C4-2B (cell line): ENCODE results near the gene ZNRF4.

ENCODE experiments used
- H3K27ac ChIP-seq: fragments of 450-650 bp; 2 replicates; pipeline ENCODE4 v1.5.1; 2017
- CTCF ChIP-seq: fragments of 450-650 bp; conservative IDR thresholded peaks from 2 replicates; pipeline ENCODE4 v1.5.1; 2017; ENCODE audit warnings: mild to moderate bottlenecking
- ZFX ChIP-seq: fragments of 450-650 bp; IDR thresholded peaks from 2 replicates; pipeline ENCODE4 v1.6.1; 2017

The ZNRF4 gene

DNA sequence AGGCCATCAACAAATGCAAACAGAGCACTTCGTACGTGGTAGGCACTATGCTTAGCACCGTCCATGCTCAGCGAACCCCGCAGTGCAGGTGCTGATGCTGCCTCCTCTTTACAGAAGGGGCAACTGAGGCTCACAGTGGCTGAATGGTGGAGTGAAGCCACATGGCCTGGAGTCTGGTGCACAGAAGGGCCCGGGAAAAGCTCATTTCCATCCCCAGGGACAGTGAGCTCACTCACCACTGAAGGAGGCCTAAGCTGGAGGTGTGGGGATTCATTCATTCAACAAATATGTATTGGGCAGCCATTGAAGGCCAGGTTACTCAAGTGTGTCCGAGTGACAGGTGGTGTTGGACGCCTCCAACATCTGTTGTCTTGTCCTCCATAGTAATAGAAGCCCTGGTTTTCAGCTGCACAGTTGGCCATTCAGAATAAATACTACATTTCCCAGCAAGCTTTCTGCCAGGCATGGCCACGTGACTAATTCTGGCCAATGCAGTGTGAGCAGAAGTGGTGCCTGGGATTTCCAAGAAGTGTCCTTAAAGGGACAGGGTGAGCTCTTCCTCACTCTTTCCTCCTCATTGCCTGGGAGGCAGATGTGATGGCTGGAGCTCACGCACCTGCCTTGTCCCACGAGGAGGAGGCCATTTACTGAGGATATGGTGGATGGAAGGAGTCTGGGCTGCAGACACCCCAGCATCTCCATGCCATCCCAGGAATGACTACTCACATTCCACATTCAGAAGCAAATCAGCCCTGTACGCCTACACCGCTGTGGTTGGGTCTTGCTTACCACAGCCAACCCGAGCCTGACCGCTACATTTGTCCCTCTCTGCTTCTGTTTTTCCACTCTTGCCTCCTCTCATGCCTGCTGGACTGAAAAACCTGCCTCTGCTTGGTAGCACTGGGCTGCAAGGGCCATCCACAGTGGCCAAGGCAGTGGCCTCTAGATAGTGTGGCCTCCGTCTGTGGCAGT lies 2.3 kb upstream of the ZNRF4 start:
- H3K27ac ChIP-seq: no peak overlapping the region
- no peak for TF ChIP-seq CTCF
- TF ChIP-seq ZFX: no peak

DNA sequence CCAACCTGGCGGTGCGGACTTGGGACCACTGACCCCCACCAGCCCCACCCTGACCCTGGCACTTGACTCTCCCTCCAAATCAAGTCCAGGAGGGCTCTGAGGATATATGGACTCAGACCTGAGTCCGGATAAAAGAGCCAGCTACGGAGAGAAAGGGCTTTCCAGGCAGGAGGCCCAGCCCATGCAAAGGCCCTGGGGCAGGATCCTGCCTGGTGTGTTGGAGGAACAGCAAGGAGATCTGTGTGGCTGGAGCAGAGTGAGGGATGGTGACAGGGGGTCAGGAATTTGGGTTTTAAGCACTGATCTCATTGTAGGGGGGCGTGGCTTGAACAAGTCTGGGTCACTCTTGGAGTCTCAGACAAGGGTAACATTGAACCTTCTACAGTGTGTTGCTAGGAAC lies 474 bp upstream of the ZNRF4 start:
- H3K27ac ChIP-seq: no peak overlapping the region
- TF ChIP-seq ZFX (no peak), CTCF (no peak)

DNA sequence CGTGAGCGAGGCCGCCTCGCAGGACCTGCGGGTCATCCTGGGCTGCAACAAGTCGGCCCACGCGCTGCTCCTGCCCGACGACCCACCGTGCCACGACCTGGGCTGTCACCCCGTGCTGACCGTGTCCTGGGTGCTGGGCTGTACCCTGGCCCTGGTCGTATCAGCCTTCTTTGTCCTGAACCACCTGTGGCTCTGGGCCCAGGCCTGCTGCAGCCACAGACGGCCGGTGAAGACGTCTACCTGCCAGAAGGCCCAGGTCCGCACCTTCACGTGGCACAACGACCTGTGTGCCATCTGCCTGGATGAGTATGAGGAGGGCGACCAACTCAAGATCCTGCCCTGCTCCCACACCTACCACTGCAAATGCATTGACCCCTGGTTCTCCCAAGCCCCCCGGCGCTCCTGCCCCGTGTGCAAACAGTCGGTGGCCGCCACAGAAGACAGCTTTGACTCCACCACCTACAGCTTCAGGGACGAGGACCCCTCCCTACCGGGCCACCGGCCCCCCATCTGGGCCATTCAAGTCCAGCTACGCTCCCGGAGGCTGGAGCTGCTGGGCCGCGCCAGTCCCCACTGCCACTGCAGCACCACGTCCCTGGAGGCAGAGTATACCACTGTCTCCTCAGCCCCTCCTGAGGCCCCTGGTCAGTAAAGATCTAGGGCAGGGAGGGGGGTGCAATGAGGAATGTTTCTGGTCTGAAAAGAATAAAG lies 1.1 kb downstream of the ZNRF4 start:
- no peak for TF ChIP-seq CTCF
- TF ChIP-seq ZFX: no peak
- no peak overlapping the region for H3K27ac ChIP-seq

DNA sequence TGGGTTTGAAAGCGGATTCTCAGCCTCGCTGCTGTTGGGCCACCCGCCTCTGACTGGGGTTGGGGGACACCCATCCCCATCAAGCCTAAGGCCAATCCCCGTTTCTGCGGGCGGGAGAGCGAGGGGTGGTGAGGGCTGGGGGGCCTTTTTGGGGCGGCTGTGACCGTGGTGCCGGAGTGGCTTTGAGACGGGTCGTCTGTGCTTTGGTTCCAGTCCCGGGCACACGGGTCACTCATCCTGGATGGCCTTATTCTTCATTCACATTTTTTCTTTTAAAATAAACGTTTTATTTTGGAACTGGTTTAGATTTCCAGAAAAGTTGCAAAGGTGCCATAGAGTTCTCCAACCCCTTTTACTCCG lies 1.6 kb downstream of the ZNRF4 start:
- H3K27ac ChIP-seq: no peak overlapping the region
- TF ChIP-seq ZFX (no peak), CTCF (no peak)

DNA sequence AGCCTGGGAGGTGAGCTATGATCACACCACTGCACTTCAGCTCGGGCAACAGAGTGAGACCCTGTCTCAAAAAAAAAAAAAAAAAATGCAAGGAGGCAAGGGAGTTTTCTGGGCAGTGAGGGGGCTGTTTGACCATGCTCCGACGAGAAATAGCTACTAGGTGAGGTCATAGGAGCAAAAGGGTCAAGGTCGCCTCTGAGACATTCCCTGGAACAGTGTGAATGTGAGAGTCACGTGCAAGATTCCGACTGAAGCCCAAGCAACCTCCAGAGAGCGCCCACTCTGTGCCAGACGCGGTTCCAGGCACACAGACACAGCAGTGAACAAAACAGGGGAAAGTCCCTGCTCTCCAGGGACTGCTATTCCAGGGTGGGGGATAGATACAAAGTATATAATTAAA lies 2.5 kb downstream of the ZNRF4 start:
- H3K27ac ChIP-seq: no peak overlapping the region
- TF ChIP-seq ZFX (no peak), CTCF (no peak)

DNA sequence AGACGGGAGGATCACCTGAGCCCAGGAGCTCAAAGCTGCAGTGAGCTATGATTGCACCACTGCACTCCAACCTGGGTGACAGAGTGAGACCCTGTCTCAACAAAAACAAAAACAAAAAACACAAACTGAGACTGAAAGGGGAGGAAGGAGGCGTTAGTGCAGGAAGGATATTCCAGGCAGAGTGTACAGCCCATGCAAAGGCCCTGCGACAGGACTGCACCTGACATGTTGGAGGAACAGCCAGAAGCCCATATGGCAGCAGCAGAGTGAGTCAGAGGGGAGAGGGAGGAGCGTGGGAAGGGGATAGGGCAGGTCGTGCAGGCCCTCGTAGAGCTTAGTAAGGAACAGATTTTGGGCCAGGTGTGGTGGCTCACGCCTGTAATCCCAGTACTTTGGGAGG lies 3.2 kb downstream of the ZNRF4 start:
- TF ChIP-seq CTCF (no peak), ZFX (no peak)

GRCh38 chr19:5459360-5459759 lies 4.1 kb downstream of the ZNRF4 start:
- TF ChIP-seq ZFX: no peak
- TF ChIP-seq CTCF: no peak

More for the DNA sequence above, 3.2 kb downstream of the ZNRF4 start:
- no peak overlapping the region for H3K27ac ChIP-seq

More at GRCh38 chr19:5459360-5459759, 4.1 kb downstream of the ZNRF4 start:
- no peak overlapping the region for H3K27ac ChIP-seq
